Activated T-helper 2 cell treated with anti-CD3 and anti-CD28 coated beads, Interferon-gamma antibody, Interleukin-2, Interleukin-4, amounts not matched to agents 10 μg/mL and 5 μg/mL and 100 μg/mL, durations not matched to agents 14 hours and 24 hours and 36 hours (primary cell): ENCODE results near the gene SERPINI2. TPM values are rescaled to one million over a fixed set of nuclear protein-coding genes. Genes with fewer than 3 reads are reported as not detected.

Experiments
- DNase-seq: peaks from one replicate; pipeline ENCODE4 v3.0.0; 2021; ENCODE audit warnings: low spot score
- H3K27ac Mint-ChIP-seq: one replicate; pipeline ENCODE4 v1.8.0; 2021; ENCODE audit warnings: mixed read lengths
- H3K27me3 Mint-ChIP-seq: one replicate; pipeline ENCODE4 v1.8.0; 2021; ENCODE audit warnings: low read depth, mixed read lengths
- H3K36me3 Mint-ChIP-seq: one replicate; pipeline ENCODE4 v1.8.0; 2021; ENCODE audit warnings: low read depth, mixed read lengths
- H3K4me1 Mint-ChIP-seq: one replicate; pipeline ENCODE4 v1.8.0; 2021; ENCODE audit warnings: low read depth, mixed read lengths
- H3K4me3 Mint-ChIP-seq: one replicate; pipeline ENCODE4 v1.8.0; 2021; ENCODE audit warnings: low read depth, mild to moderate bottlenecking, moderate library complexity, mixed read lengths
- H3K9me3 Mint-ChIP-seq: one replicate; pipeline ENCODE4 v1.8.0; 2021; ENCODE audit warnings: mixed read lengths
- intact Hi-C: fragments of 100-400 bp; cut with micrococcal nuclease; formaldehyde crosslinking; loops from one replicate; pipeline ENCODE4 v1.15.1; 2023
- total RNA-seq: library from RNA; stranded (reverse); gene quantifications from 2 replicates; pipeline ENCODE4 v1.2.3, GENCODE V29; 2022

Gene SERPINI2
- total RNA-seq, 1 donor from 2014 or later, result not detected

GRCh38 chr3:167481164-167481563 is 7.3 kb upstream of the SERPINI2 start:
- Mint-ChIP-seq H3K27ac (no peak overlapping the region), H3K4me1 (no peaks in the 10 kb centered on the region), H3K36me3 (no peaks in the 10 kb centered on the region), H3K27me3 (no peaks in the 10 kb centered on the region), H3K4me3 (no peak overlapping the region), H3K9me3 (no peaks in the 10 kb centered on the region)
- DNase-seq, result no peak
- intact Hi-C loops, result no loop called here

- DNase-seq, result no peak
- Mint-ChIP-seq H3K9me3 (no peaks in the 10 kb centered on the region), H3K27me3 (no peaks in the 10 kb centered on the region), H3K36me3 (no peaks in the 10 kb centered on the region), H3K4me1 (no peaks in the 10 kb centered on the region), H3K27ac (no peak overlapping the region), H3K4me3 (no peak overlapping the region)
- intact Hi-C loops, result no loop called here
These were observed 6.9 kb upstream of the SERPINI2 start for GRCh38 chr3:167480748-167481147.

- Mint-ChIP-seq H3K36me3 (no peaks in the 10 kb centered on the region), H3K4me3 (no peak overlapping the region), H3K27me3 (no peaks in the 10 kb centered on the region), H3K9me3 (no peaks in the 10 kb centered on the region), H3K4me1 (no peaks in the 10 kb centered on the region), H3K27ac (no peak overlapping the region)
- DNase-seq, result no peak
- intact Hi-C loops, result no loop called here
These were observed 4.5 kb downstream of the SERPINI2 start for GRCh38 chr3:167469381-167469780.

- H3K36me3 Mint-ChIP-seq, result no peaks in the 10 kb centered on the region
- no peaks in the 10 kb centered on the region for H3K4me1 Mint-ChIP-seq
- H3K9me3 Mint-ChIP-seq, result no peaks in the 10 kb centered on the region
- intact Hi-C loops, result no loop called here
- H3K27me3 Mint-ChIP-seq, result no peaks in the 10 kb centered on the region
- H3K4me3 Mint-ChIP-seq, result no peak overlapping the region
- H3K27ac Mint-ChIP-seq, result no peak overlapping the region
- DNase-seq, result no peak
These were observed 5.8 kb downstream of the SERPINI2 start for GRCh38 chr3:167467848-167468611.

GRCh38 chr3:167466966-167467365 is 6.9 kb downstream of the SERPINI2 start:
- H3K36me3 Mint-ChIP-seq, result no peaks in the 10 kb centered on the region
- intact Hi-C loops, result no loop called here
- H3K27me3 Mint-ChIP-seq, result no peaks in the 10 kb centered on the region

GRCh38 chr3:167456157-167456799 is 17.6 kb downstream of the SERPINI2 start:
- DNase-seq, result no peak
- Mint-ChIP-seq H3K36me3 (no peaks in the 10 kb centered on the region), H3K4me1 (no peaks in the 10 kb centered on the region), H3K27me3 (no peaks in the 10 kb centered on the region), H3K4me3 (no peak overlapping the region), H3K9me3 (no peaks in the 10 kb centered on the region), H3K27ac (no peak overlapping the region)
- intact Hi-C loops, result no loop called here

More at GRCh38 chr3:167466966-167467365, 6.9 kb downstream of the SERPINI2 start:
- Mint-ChIP-seq H3K9me3 (no peaks in the 10 kb centered on the region), H3K4me1 (no peaks in the 10 kb centered on the region), H3K4me3 (no peak overlapping the region), H3K27ac (no peak overlapping the region)
- no peak for DNase-seq

- no peaks in the 10 kb centered on the region for H3K36me3 Mint-ChIP-seq
- no peak overlapping the region for H3K27ac Mint-ChIP-seq
- intact Hi-C loops, result no loop called here
- no peaks in the 10 kb centered on the region for H3K4me1 Mint-ChIP-seq
- DNase-seq, result no peak
- H3K27me3 Mint-ChIP-seq, result no peaks in the 10 kb centered on the region
- no peak overlapping the region for H3K4me3 Mint-ChIP-seq
- no peaks in the 10 kb centered on the region for H3K9me3 Mint-ChIP-seq
These were observed 20.0 kb downstream of the SERPINI2 start for GRCh38 chr3:167453815-167454214.

- no peak overlapping the region for H3K4me3 Mint-ChIP-seq
- H3K27me3 Mint-ChIP-seq, result no peaks in the 10 kb centered on the region
- H3K27ac Mint-ChIP-seq, result no peak overlapping the region
- intact Hi-C loops, result no loop called here
- H3K9me3 Mint-ChIP-seq, result no peaks in the 10 kb centered on the region
- no peak for DNase-seq
- H3K4me1 Mint-ChIP-seq, result no peaks in the 10 kb centered on the region
- no peaks in the 10 kb centered on the region for H3K36me3 Mint-ChIP-seq
These were observed 22.6 kb downstream of the SERPINI2 start for GRCh38 chr3:167451282-167451681.

GRCh38 chr3:167450675-167451074 is 23.2 kb downstream of the SERPINI2 start:
- no peaks in the 10 kb centered on the region for H3K4me1 Mint-ChIP-seq
- H3K9me3 Mint-ChIP-seq, result no peaks in the 10 kb centered on the region
- intact Hi-C loops, result no loop called here
- DNase-seq, result no peak
- H3K27ac Mint-ChIP-seq, result no peak overlapping the region
- no peaks in the 10 kb centered on the region for H3K27me3 Mint-ChIP-seq
- no peak overlapping the region for H3K4me3 Mint-ChIP-seq
- no peaks in the 10 kb centered on the region for H3K36me3 Mint-ChIP-seq

GRCh38 chr3:167450195-167450594 is 23.6 kb downstream of the SERPINI2 start:
- Mint-ChIP-seq H3K27ac (no peak overlapping the region), H3K27me3 (no peaks in the 10 kb centered on the region), H3K36me3 (no peaks in the 10 kb centered on the region), H3K9me3 (no peaks in the 10 kb centered on the region), H3K4me3 (no peak overlapping the region), H3K4me1 (no peaks in the 10 kb centered on the region)
- DNase-seq, result no peak
- intact Hi-C loops, result no loop called here

- Mint-ChIP-seq H3K4me1 (no peaks in the 10 kb centered on the region), H3K27ac (no peak overlapping the region), H3K9me3 (no peaks in the 10 kb centered on the region), H3K4me3 (no peak overlapping the region), H3K27me3 (no peaks in the 10 kb centered on the region), H3K36me3 (no peaks in the 10 kb centered on the region)
- intact Hi-C loops, result no loop called here
- no peak for DNase-seq
These were observed 28.4 kb downstream of the SERPINI2 start for GRCh38 chr3:167445491-167445890.

- Mint-ChIP-seq H3K9me3 (no peaks in the 10 kb centered on the region), H3K27me3 (no peaks in the 10 kb centered on the region), H3K36me3 (no peaks in the 10 kb centered on the region), H3K4me1 (no peaks in the 10 kb centered on the region), H3K4me3 (no peak overlapping the region), H3K27ac (no peak overlapping the region)
- DNase-seq, result no peak
- intact Hi-C loops, result no loop called here
These were observed 32.6 kb downstream of the SERPINI2 start for GRCh38 chr3:167441256-167441655.

GRCh38 chr3:167437428-167438139 is 36.3 kb downstream of the SERPINI2 start:
- no peak for DNase-seq
- Mint-ChIP-seq H3K27me3 (no peaks in the 10 kb centered on the region), H3K36me3 (no peaks in the 10 kb centered on the region), H3K27ac (no peak overlapping the region), H3K9me3 (no peaks in the 10 kb centered on the region), H3K4me1 (no peaks in the 10 kb centered on the region), H3K4me3 (no peak overlapping the region)
- intact Hi-C loops, result no loop called here
